ENCODE measurements around the gene SIPA1L3. TPM values are rescaled to one million over a fixed set of nuclear protein-coding genes. Genes with fewer than 3 reads are reported as not detected.
"Not testable (repeated sequence)": the region's sequence is repeated elsewhere in the genome, so short reads cannot be mapped to it uniquely, and the experiment has no call there.

SIPA1L3 gene
- total and polyA plus RNA-seq, 9 of the 15 experiments (the other 6 are each of a cell fraction or from before 2014, with no cell fraction given) = 0.01 to 6.1 (median 2.5) TPM

DNA sequence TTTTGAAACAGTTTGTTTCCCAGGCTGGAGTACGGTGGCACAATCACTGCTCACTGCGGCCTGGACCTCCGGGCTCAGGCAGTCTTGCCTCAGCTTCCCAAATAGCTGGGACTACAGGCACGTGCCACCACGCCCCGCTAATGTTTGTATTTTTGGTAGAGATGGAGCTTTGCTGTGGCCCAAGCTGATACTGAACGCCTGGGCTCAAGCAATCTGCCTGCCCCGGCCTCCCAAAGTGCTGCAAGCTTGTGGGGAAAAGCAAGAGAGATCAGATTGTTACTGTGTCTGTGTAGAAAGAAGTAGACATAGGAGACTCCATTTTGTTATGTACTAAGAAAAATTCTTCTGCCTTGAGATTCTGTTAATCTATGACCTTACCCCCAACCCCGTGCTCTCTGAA lies 41.1 kb upstream of the SIPA1L3 start:
- CTCF ChIA-PET (ENCODE audit: low intra/inter-chr PET ratio); H3K4me2 ChIP-seq (ENCODE audit: insufficient read depth, low read length); H3K9me3 ChIP-seq (replicated peaks; ENCODE audit: control insufficient read depth, insufficient read depth, low read depth, low read length); H3K4me3 ChIP-seq; in situ Hi-C loops (cut with MboI); H3K36me3 ChIP-seq (ENCODE audit: control insufficient read depth, insufficient read depth, low read length); H3K9ac ChIP-seq (ENCODE audit: insufficient read depth in 1 of 2, low read depth in 2 of 2, low read length in 2 of 2); DNase-seq (ENCODE audit: extremely low read depth in 1 of 4, low spot score in 3 of 4); intact Hi-C loops (cut with micrococcal nuclease); H3K79me2 ChIP-seq (ENCODE audit: control insufficient read depth, insufficient read depth, low read length); H3K4me1 ChIP-seq (replicated peaks in 1 of 2; ENCODE audit: control insufficient read depth in 2 of 2, insufficient read depth in 2 of 2, low read length in 2 of 2); FAIRE-seq; POLR2A ChIA-PET; BruUV-seq (replicated peaks); H3K27ac ChIP-seq (ENCODE audit: extremely low read depth, low read depth, low read length); H2AFZ ChIP-seq (ENCODE audit: low read depth, low read length); H4K20me1 ChIP-seq (replicated peaks; ENCODE audit: control insufficient read depth, insufficient read depth, low read length); ATAC-seq; H3K27me3 ChIP-seq (ENCODE audit: control insufficient read depth in 2 of 2, insufficient read depth in 2 of 2, low read length in 2 of 2); H3K9me1 ChIP-seq (ENCODE audit: control insufficient read depth, insufficient read depth, low read length): not testable (repeated sequence)
- 2% methylated on average over 7 of the region's 9 CpGs for WGBS (ENCODE audit: insufficient coverage, low coverage, missing lambda C conversion rate)

GRCh38 chr19:37867831-37868230 lies 39.2 kb upstream of the SIPA1L3 start:
- H3K4me3 ChIP-seq = no peak overlapping the region
- FAIRE-seq = no peak
- no peak overlapping the region for H3K9ac ChIP-seq (ENCODE audit: insufficient read depth in 1 of 2, low read depth in 2 of 2, low read length in 2 of 2)
- no peaks in the 10 kb centered on the region for H3K36me3 ChIP-seq (ENCODE audit: control insufficient read depth, insufficient read depth, low read length)
- no peak overlapping the region for H3K27ac ChIP-seq (ENCODE audit: extremely low read depth, low read depth, low read length)
- H4K20me1 ChIP-seq (replicated peaks; ENCODE audit: control insufficient read depth, insufficient read depth, low read length) = no peaks in the 10 kb centered on the region
- no peaks in the 10 kb centered on the region for H3K79me2 ChIP-seq (ENCODE audit: control insufficient read depth, insufficient read depth, low read length)
- H2AFZ ChIP-seq (ENCODE audit: low read depth, low read length) = no peak overlapping the region
- no peaks in the 10 kb centered on the region for H3K27me3 ChIP-seq (ENCODE audit: control insufficient read depth in 2 of 2, insufficient read depth in 2 of 2, low read length in 2 of 2)
- ChIA-PET POLR2A (no interaction called here), CTCF (ENCODE audit: low intra/inter-chr PET ratio) (no interaction called here)
- no peak overlapping the region for H3K4me2 ChIP-seq (ENCODE audit: insufficient read depth, low read length)
- no peaks in the 10 kb centered on the region for H3K4me1 ChIP-seq (replicated peaks in 1 of 2; ENCODE audit: control insufficient read depth in 2 of 2, insufficient read depth in 2 of 2, low read length in 2 of 2)
- no peaks in the 10 kb centered on the region for H3K9me1 ChIP-seq (ENCODE audit: control insufficient read depth, insufficient read depth, low read length)
- TF ChIP-seq SP2 (IDR thresholded peaks at IDR 0.05; ENCODE audit: extremely low read depth, low read depth, low read length, poor library complexity, severe bottlenecking) (no peak), MBD2 (IDR thresholded peaks at IDR 0.05; ENCODE audit: borderline replicate concordance, low read depth) (no peak), NR3C1 (CRISPR knock-in tag; IDR thresholded peaks at IDR 0.05) (no peak)
- no peaks in the 10 kb centered on the region for H3K9me3 ChIP-seq (replicated peaks; ENCODE audit: control insufficient read depth, insufficient read depth, low read depth, low read length)
- intact Hi-C loops (cut with micrococcal nuclease) (no loop called here), in situ Hi-C loops (cut with MboI) (no loop called here)
- no TSS peak for BruUV-seq (replicated peaks)
- WGBS (ENCODE audit: insufficient coverage, low coverage, missing lambda C conversion rate) = 0% methylated on average over 2 of the region's 2 CpGs
- no peak for DNase-seq (ENCODE audit: extremely low read depth in 1 of 4, low spot score in 3 of 4)
- ATAC-seq = no peak

All from K562 (cell line).